ENCODE data around the gene LCTL.
"Not testable (repeated sequence)": the region's sequence is repeated elsewhere in the genome, so short reads cannot be mapped to it uniquely, and the experiment has no call there.

The LCTL gene

GRCh38 chr15:66591322-66591862 lies 25.6 kb upstream of the LCTL start:
- Histone ChIP-seq H3K9me3 (ENCODE audit: control insufficient read depth, insufficient read depth, low read length) (no peaks in the 10 kb centered on the region), H3K27ac (ENCODE audit: low read length) (no peak overlapping the region), H3K27me3 (ENCODE audit: control insufficient read depth, insufficient read depth, low read length) (no peaks in the 10 kb centered on the region), H3K4me1 (ENCODE audit: control insufficient read depth, insufficient read depth, low read length) (0 out of 2 replicates have a peak, but pooled peaks cover 3% of the 10 kb centered on the region), H3K36me3 (ENCODE audit: control insufficient read depth, insufficient read depth, low read length) (no peaks in the 10 kb centered on the region), H3K4me3 (ENCODE audit: low read length) (no peak overlapping the region)
- WGBS (ENCODE audit: insufficient coverage, insufficient read length), result no CpG with 5 or more reads among the region's 4 CpGs
- no peak for DNase-seq (ENCODE audit: low read depth, low spot score)

- H3K9me3 ChIP-seq (ENCODE audit: control insufficient read depth, insufficient read depth, low read length), result no peaks in the 10 kb centered on the region
- no peak for DNase-seq (ENCODE audit: low read depth, low spot score)
- no CpG with 5 or more reads among the region's 2 CpGs for WGBS (ENCODE audit: insufficient coverage, insufficient read length)
- 0 out of 2 replicates have a peak, but pooled peaks cover 5% of the 10 kb centered on the region for H3K4me1 ChIP-seq (ENCODE audit: control insufficient read depth, insufficient read depth, low read length)
- H3K36me3 ChIP-seq (ENCODE audit: control insufficient read depth, insufficient read depth, low read length), result no peaks in the 10 kb centered on the region
- no peaks in the 10 kb centered on the region for H3K27me3 ChIP-seq (ENCODE audit: control insufficient read depth, insufficient read depth, low read length)
- H3K4me3 ChIP-seq (ENCODE audit: low read length), result no peak overlapping the region
- H3K27ac ChIP-seq (ENCODE audit: low read length), result no peak overlapping the region
These were observed 24.6 kb upstream of the LCTL start for GRCh38 chr15:66590435-66590834.

GRCh38 chr15:66589429-66589828 lies 23.6 kb upstream of the LCTL start:
- not testable (repeated sequence) for H3K36me3 ChIP-seq (ENCODE audit: control insufficient read depth, insufficient read depth, low read length); H3K4me1 ChIP-seq (ENCODE audit: control insufficient read depth, insufficient read depth, low read length); H3K4me3 ChIP-seq (ENCODE audit: low read length); H3K27me3 ChIP-seq (ENCODE audit: control insufficient read depth, insufficient read depth, low read length); H3K9me3 ChIP-seq (ENCODE audit: control insufficient read depth, insufficient read depth, low read length); DNase-seq (ENCODE audit: low read depth, low spot score); H3K27ac ChIP-seq (ENCODE audit: low read length)
- WGBS (ENCODE audit: insufficient coverage, insufficient read length), result no CpG with 5 or more reads among the region's 6 CpGs

GRCh38 chr15:66588971-66589370 lies 23.2 kb upstream of the LCTL start:
- no peaks in the 10 kb centered on the region for H3K27me3 ChIP-seq (ENCODE audit: control insufficient read depth, insufficient read depth, low read length)
- H3K36me3 ChIP-seq (ENCODE audit: control insufficient read depth, insufficient read depth, low read length), result no peaks in the 10 kb centered on the region
- WGBS (ENCODE audit: insufficient coverage, insufficient read length), result no CpG with 5 or more reads among the region's 8 CpGs
- DNase-seq (ENCODE audit: low read depth, low spot score), result no peak
- no peak overlapping the region for H3K27ac ChIP-seq (ENCODE audit: low read length)
- H3K9me3 ChIP-seq (ENCODE audit: control insufficient read depth, insufficient read depth, low read length), result no peaks in the 10 kb centered on the region
- 0 out of 2 replicates have a peak, but pooled peaks cover 5% of the 10 kb centered on the region for H3K4me1 ChIP-seq (ENCODE audit: control insufficient read depth, insufficient read depth, low read length)
- H3K4me3 ChIP-seq (ENCODE audit: low read length), result no peak overlapping the region

- DNase-seq (ENCODE audit: low read depth, low spot score), result no peak
- H3K27ac ChIP-seq (ENCODE audit: low read length), result no peak overlapping the region
- no CpG with 5 or more reads among the region's 5 CpGs for WGBS (ENCODE audit: insufficient coverage, insufficient read length)
- no peak overlapping the region for H3K4me3 ChIP-seq (ENCODE audit: low read length)
- 0 out of 2 replicates have a peak, but pooled peaks cover 5% of the 10 kb centered on the region for H3K4me1 ChIP-seq (ENCODE audit: control insufficient read depth, insufficient read depth, low read length)
- H3K9me3 ChIP-seq (ENCODE audit: control insufficient read depth, insufficient read depth, low read length), result no peaks in the 10 kb centered on the region
- H3K36me3 ChIP-seq (ENCODE audit: control insufficient read depth, insufficient read depth, low read length), result no peaks in the 10 kb centered on the region
- no peaks in the 10 kb centered on the region for H3K27me3 ChIP-seq (ENCODE audit: control insufficient read depth, insufficient read depth, low read length)
These were observed 22.7 kb upstream of the LCTL start for GRCh38 chr15:66588537-66588936.

GRCh38 chr15:66587749-66588148 lies 22.0 kb upstream of the LCTL start:
- Histone ChIP-seq H3K9me3 (ENCODE audit: control insufficient read depth, insufficient read depth, low read length) (no peaks in the 10 kb centered on the region), H3K36me3 (ENCODE audit: control insufficient read depth, insufficient read depth, low read length) (no peaks in the 10 kb centered on the region), H3K4me3 (ENCODE audit: low read length) (no peak overlapping the region), H3K27ac (ENCODE audit: low read length) (no peak overlapping the region), H3K4me1 (ENCODE audit: control insufficient read depth, insufficient read depth, low read length) (0 out of 2 replicates have a peak, but pooled peaks cover 5% of the 10 kb centered on the region), H3K27me3 (ENCODE audit: control insufficient read depth, insufficient read depth, low read length) (no peaks in the 10 kb centered on the region)
- WGBS (ENCODE audit: insufficient coverage, insufficient read length), result no CpG with 5 or more reads among the region's 5 CpGs
- no peak for DNase-seq (ENCODE audit: low read depth, low spot score)

GRCh38 chr15:66587020-66587419 lies 21.2 kb upstream of the LCTL start:
- H3K9me3 ChIP-seq (ENCODE audit: control insufficient read depth, insufficient read depth, low read length), result no peaks in the 10 kb centered on the region
- H3K4me3 ChIP-seq (ENCODE audit: low read length), result no peak overlapping the region
- no peak for DNase-seq (ENCODE audit: low read depth, low spot score)
- no peaks in the 10 kb centered on the region for H3K27me3 ChIP-seq (ENCODE audit: control insufficient read depth, insufficient read depth, low read length)
- 0 out of 2 replicates have a peak, but pooled peaks cover 5% of the 10 kb centered on the region for H3K4me1 ChIP-seq (ENCODE audit: control insufficient read depth, insufficient read depth, low read length)
- no peak overlapping the region for H3K27ac ChIP-seq (ENCODE audit: low read length)
- no peaks in the 10 kb centered on the region for H3K36me3 ChIP-seq (ENCODE audit: control insufficient read depth, insufficient read depth, low read length)

GRCh38 chr15:66586155-66586976 lies 20.6 kb upstream of the LCTL start:
- Histone ChIP-seq H3K36me3 (ENCODE audit: control insufficient read depth, insufficient read depth, low read length) (no peaks in the 10 kb centered on the region), H3K27ac (ENCODE audit: low read length) (no peak overlapping the region), H3K27me3 (ENCODE audit: control insufficient read depth, insufficient read depth, low read length) (no peaks in the 10 kb centered on the region), H3K9me3 (ENCODE audit: control insufficient read depth, insufficient read depth, low read length) (no peaks in the 10 kb centered on the region), H3K4me1 (ENCODE audit: control insufficient read depth, insufficient read depth, low read length) (0 out of 2 replicates have a peak, but pooled peaks cover 5% of the 10 kb centered on the region), H3K4me3 (ENCODE audit: low read length) (no peak overlapping the region)
- no CpG with 5 or more reads among the region's 17 CpGs for WGBS (ENCODE audit: insufficient coverage, insufficient read length)
- no peak for DNase-seq (ENCODE audit: low read depth, low spot score)

GRCh38 chr15:66581972-66582537 lies 16.3 kb upstream of the LCTL start:
- no peaks in the 10 kb centered on the region for H3K36me3 ChIP-seq (ENCODE audit: control insufficient read depth, insufficient read depth, low read length)
- H3K4me3 ChIP-seq (ENCODE audit: low read length), result no peak overlapping the region
- DNase-seq (ENCODE audit: low read depth, low spot score), result no peak
- H3K27ac ChIP-seq (ENCODE audit: low read length), result no peak overlapping the region
- WGBS (ENCODE audit: insufficient coverage, insufficient read length), result no CpG with 5 or more reads among the region's 9 CpGs
- 0 out of 2 replicates have a peak, but pooled peaks cover 3% of the 10 kb centered on the region for H3K4me1 ChIP-seq (ENCODE audit: control insufficient read depth, insufficient read depth, low read length)
- H3K9me3 ChIP-seq (ENCODE audit: control insufficient read depth, insufficient read depth, low read length), result no peaks in the 10 kb centered on the region
- H3K27me3 ChIP-seq (ENCODE audit: control insufficient read depth, insufficient read depth, low read length), result no peaks in the 10 kb centered on the region

- Histone ChIP-seq H3K4me1 (ENCODE audit: control insufficient read depth, insufficient read depth, low read length) (no peaks in the 10 kb centered on the region), H3K27me3 (ENCODE audit: control insufficient read depth, insufficient read depth, low read length) (no peaks in the 10 kb centered on the region), H3K4me3 (ENCODE audit: low read length) (no peak overlapping the region), H3K9me3 (ENCODE audit: control insufficient read depth, insufficient read depth, low read length) (no peaks in the 10 kb centered on the region), H3K36me3 (ENCODE audit: control insufficient read depth, insufficient read depth, low read length) (no peaks in the 10 kb centered on the region), H3K27ac (ENCODE audit: low read length) (no peak overlapping the region)
- DNase-seq (ENCODE audit: low read depth, low spot score), result no peak
- WGBS (ENCODE audit: insufficient coverage, insufficient read length), result no CpG with 5 or more reads among the region's 3 CpGs
These were observed 14.8 kb upstream of the LCTL start for GRCh38 chr15:66580643-66581042.

Measured in iPS DF 6.9 (cell line).